ENCODE data around the gene ARID3B. TPM values are rescaled to one million over a fixed set of nuclear protein-coding genes. Genes with fewer than 3 reads are reported as not detected.

The ARID3B gene
- total and polyA plus RNA-seq, 2 of the 4 experiments (the other 2 are of a cell fraction), result 2.5 to 5.0 TPM

GRCh38 chr15:74589826-74590225 is 48.8 kb downstream of the ARID3B start:
- CTCF ChIA-PET, result no interaction called here
- WGBS, 2 experiments (ENCODE audit: extremely low coverage in 2 of 2, insufficient read length in 1 of 2), result no CpG with 5 or more reads among the region's 6 CpGs

More at GRCh38 chr15:74589826-74590225, 48.8 kb downstream of the ARID3B start:
- Histone ChIP-seq H3K79me1 (ENCODE audit: low read depth in 1 of 2, low read length in 2 of 2) (peaks cover 0 to 20% of the 10 kb centered on the region in 2 experiments; a peak in 1 of 4 replicates), H2BK20ac (ENCODE audit: low read depth, low read length) (no peak overlapping the region), H3K36me3 (ENCODE audit: control insufficient read depth, insufficient read depth, low read length) (peaks cover 22% of the 10 kb centered on the region), H3K9me1 (ENCODE audit: insufficient read depth, low read length) (peaks cover 13% of the 10 kb centered on the region), H3K9ac (ENCODE audit: low read depth, low read length) (no peak overlapping the region), H3K4ac (ENCODE audit: low read depth, low read length) (no peak overlapping the region), H2AFZ (replicated peaks; ENCODE audit: low read length, poor library complexity) (no peak overlapping the region), H3K4me1 (ENCODE audit: control insufficient read depth, insufficient read depth, low read length) (peaks cover 9% of the 10 kb centered on the region), H3K27me3 (ENCODE audit: control insufficient read depth, insufficient read depth, low read length) (no peaks in the 10 kb centered on the region), H3K4me3 (ENCODE audit: insufficient read depth, low read depth, low read length) (no peak overlapping the region), H2BK120ac (ENCODE audit: low read depth, low read length) (no peak overlapping the region), H3K27ac (ENCODE audit: insufficient read depth, low read length) (no peak overlapping the region), H3K23ac (ENCODE audit: low read depth, low read length) (no peak overlapping the region), H3K14ac (replicated peaks; ENCODE audit: low read depth, low read length) (no peak overlapping the region), H2AK9ac (replicated peaks; ENCODE audit: low read depth, low read length, poor library complexity) (no peak overlapping the region), H3K18ac (ENCODE audit: low read depth, low read length) (no peak overlapping the region), H4K8ac (ENCODE audit: low read depth in 2 of 2, low read length in 2 of 2) (no peak overlapping the region), H2BK5ac (ENCODE audit: low read depth, low read length, poor library complexity, severe bottlenecking) (no peak overlapping the region), H3K9me3 (ENCODE audit: control insufficient read depth, insufficient read depth, low read length) (no peaks in the 10 kb centered on the region), H4K20me1 (ENCODE audit: insufficient read depth, low read length) (peaks cover 4% of the 10 kb centered on the region), H4K91ac (ENCODE audit: insufficient read depth, low read depth, low read length) (no peak overlapping the region), H2BK15ac (ENCODE audit: low read depth, low read length) (no peak overlapping the region), H4K5ac (ENCODE audit: low read depth, low read length) (no peak overlapping the region), H3K56ac (ENCODE audit: extremely low read depth, insufficient read depth, low read length) (no peak overlapping the region), H2AK5ac (ENCODE audit: low read depth, low read length) (no peak overlapping the region), H3K4me2 (ENCODE audit: low read depth, low read length) (no peak overlapping the region)
- TF ChIP-seq MAZ (IDR thresholded peaks at IDR 0.05; ENCODE audit: borderline replicate concordance, low read depth, low read length), result no peak
- no peak for TF ChIP-seq RAD21 (IDR thresholded peaks at IDR 0.05; ENCODE audit: low read length)
- TF ChIP-seq, protein P1, sequence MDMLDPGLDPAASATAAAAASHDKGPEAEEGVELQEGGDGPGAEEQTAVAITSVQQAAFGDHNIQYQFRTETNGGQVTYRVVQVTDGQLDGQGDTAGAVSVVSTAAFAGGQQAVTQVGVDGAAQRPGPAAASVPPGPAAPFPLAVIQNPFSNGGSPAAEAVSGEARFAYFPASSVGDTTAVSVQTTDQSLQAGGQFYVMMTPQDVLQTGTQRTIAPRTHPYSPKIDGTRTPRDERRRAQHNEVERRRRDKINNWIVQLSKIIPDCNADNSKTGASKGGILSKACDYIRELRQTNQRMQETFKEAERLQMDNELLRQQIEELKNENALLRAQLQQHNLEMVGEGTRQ (IDR thresholded peaks at IDR 0.05; ENCODE audit: low read depth, low read length), result no peak
- TF ChIP-seq, protein P2, sequence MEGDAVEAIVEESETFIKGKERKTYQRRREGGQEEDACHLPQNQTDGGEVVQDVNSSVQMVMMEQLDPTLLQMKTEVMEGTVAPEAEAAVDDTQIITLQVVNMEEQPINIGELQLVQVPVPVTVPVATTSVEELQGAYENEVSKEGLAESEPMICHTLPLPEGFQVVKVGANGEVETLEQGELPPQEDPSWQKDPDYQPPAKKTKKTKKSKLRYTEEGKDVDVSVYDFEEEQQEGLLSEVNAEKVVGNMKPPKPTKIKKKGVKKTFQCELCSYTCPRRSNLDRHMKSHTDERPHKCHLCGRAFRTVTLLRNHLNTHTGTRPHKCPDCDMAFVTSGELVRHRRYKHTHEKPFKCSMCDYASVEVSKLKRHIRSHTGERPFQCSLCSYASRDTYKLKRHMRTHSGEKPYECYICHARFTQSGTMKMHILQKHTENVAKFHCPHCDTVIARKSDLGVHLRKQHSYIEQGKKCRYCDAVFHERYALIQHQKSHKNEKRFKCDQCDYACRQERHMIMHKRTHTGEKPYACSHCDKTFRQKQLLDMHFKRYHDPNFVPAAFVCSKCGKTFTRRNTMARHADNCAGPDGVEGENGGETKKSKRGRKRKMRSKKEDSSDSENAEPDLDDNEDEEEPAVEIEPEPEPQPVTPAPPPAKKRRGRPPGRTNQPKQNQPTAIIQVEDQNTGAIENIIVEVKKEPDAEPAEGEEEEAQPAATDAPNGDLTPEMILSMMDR (conservative IDR thresholded peaks at IDR 0.05; ENCODE audit: low read depth, low read length), result no peak
- TF ChIP-seq SMC3 (IDR thresholded peaks at IDR 0.05; ENCODE audit: low read depth, low read length), result no peak
- TF ChIP-seq FOS (IDR thresholded peaks at IDR 0.05; ENCODE audit: low read depth, low read length), result no peak
- BruUV-seq (replicated peaks), result no TSS peak
- DNase-seq, result no peak
- dilution Hi-C loops (cut with HindIII; ENCODE audit: low sequenced_read_pairs, unreplicated experiment) (no loop called here), intact Hi-C loops (cut with micrococcal nuclease) (no loop called here), in situ Hi-C loops (cut with MboI; ENCODE audit: low sequenced_read_pairs) (no loop called here)
- ATAC-seq (ENCODE audit: low read depth), result no peak
- POLR2A ChIA-PET (ENCODE audit: unreplicated experiment), result no interaction called here

Measured in IMR-90 (cell line).